ENCODE data around the gene RECQL.
"Not testable (repeated sequence)": the region's sequence is repeated elsewhere in the genome, so short reads cannot be mapped to it uniquely, and the experiment has no call there.

Gene RECQL

DNA sequence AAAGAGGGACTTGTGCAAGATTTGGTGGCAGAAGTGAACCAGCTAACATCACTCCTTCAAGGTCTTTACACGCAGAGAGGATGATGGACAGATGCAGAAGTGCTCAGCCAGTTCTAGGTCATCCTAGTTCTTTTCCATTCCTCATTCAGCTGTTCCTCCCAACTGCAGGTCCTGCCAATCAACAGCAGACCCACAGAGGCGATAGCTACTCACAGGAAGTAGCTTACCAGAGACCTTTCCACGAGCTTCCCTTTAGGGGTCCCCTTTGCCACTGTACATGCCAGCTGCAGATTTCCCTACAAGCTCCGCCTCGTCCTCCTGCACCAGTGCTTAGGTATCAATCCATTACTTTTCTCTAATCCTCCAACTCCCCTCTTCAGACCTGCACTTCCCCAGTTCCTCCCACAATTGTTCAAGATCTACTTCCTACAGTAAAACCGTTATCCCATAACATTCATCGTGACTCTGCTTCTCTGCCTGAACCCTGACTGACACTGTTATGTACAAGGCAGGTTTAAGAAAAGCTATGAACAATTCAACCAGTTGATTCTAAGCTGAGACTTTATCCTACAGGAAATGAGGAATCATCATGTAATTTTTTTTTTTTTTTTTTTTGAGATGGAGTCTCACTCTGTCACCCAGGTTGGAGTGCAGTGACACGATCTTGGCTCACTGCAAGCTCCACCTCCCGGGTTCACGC, 22.5 kb downstream of the RECQL start:
- TF ChIP-seq, protein P1, sequence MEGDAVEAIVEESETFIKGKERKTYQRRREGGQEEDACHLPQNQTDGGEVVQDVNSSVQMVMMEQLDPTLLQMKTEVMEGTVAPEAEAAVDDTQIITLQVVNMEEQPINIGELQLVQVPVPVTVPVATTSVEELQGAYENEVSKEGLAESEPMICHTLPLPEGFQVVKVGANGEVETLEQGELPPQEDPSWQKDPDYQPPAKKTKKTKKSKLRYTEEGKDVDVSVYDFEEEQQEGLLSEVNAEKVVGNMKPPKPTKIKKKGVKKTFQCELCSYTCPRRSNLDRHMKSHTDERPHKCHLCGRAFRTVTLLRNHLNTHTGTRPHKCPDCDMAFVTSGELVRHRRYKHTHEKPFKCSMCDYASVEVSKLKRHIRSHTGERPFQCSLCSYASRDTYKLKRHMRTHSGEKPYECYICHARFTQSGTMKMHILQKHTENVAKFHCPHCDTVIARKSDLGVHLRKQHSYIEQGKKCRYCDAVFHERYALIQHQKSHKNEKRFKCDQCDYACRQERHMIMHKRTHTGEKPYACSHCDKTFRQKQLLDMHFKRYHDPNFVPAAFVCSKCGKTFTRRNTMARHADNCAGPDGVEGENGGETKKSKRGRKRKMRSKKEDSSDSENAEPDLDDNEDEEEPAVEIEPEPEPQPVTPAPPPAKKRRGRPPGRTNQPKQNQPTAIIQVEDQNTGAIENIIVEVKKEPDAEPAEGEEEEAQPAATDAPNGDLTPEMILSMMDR (conservative IDR thresholded peaks at IDR 0.05; ENCODE audit: low read depth, low read length) = no peak
- DNase-seq (ENCODE audit: low read depth) = no peak
- no peak overlapping the region for H3K4me3 ChIP-seq (ENCODE audit: low read length)

DNA sequence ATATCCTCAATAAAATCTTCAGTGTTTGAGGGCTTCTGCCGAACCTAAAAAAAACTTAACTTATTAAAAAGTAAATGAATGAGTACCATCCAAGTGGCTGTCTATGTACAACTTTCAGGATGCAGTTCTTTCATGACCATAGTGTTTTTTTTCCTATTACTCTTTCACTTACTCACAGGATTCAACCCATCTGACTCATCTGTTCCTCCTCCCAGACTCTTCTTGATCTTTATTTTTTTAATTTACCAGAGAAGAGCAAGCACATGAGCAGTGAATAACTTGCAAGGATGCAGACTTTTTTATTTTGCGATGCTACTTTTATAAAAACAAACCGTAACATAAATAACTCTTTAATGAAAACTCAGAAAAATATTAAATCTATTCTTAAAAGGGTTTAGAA, 24.5 kb downstream of the RECQL start:
- no peak for DNase-seq (ENCODE audit: low read depth)
- H3K4me3 ChIP-seq (ENCODE audit: low read length) = no peak overlapping the region
- TF ChIP-seq, protein P1 (conservative IDR thresholded peaks at IDR 0.05; ENCODE audit: low read depth, low read length) = no peak

DNA sequence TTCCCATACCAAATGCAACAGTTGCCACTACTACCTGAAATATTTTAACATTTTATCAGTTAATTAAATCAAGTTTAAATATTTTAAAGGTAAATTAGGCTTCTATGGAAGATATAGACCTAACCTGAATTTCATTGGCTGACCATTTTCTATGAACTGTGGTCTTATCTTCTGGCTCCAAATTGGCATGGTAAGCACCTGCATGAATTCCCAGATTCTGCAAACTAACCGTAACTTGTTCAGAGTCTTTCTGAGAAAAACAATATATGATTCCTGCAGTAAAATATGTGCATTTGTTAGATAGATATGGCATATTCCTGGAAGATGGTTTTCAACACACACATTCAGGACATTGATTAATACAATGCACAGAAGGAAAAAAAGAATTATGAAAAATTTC, 25.9 kb downstream of the RECQL start:
- no peak overlapping the region for H3K4me3 ChIP-seq (ENCODE audit: low read length)
- TF ChIP-seq, protein P1 (conservative IDR thresholded peaks at IDR 0.05; ENCODE audit: low read depth, low read length) = no peak

DNA sequence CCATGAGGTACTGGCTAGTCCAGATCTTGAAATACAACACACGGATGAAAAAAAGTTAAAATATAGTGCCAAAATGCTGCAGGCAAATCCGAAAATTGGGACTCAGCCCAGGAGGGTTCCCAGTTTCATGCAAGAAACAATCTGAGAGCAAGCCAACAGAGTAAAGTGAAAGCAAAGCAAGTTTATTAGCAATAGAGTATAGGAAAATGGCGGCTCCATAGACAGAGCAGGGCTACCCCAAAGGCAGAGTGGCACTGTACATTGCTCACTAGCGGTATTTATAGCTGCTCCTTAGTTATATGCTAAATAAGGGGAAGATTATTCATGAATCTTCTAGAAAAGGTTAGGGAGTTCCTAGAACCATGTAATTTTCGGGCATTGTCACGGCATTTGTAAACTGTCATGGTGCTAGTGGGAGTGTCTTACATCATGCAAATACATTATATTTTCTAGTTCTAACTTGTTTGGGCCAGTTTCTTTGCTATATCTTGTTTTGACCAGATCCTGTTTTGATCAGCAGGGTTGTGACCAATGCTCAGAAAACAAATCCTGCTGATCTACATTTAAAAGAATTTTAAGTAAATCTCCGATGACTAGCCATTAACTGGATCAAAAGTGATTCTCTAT, 29.1 kb downstream of the RECQL start:
- H3K4me3 ChIP-seq (ENCODE audit: low read length) = no peak overlapping the region
- TF ChIP-seq, protein P1 (conservative IDR thresholded peaks at IDR 0.05; ENCODE audit: low read depth, low read length) = no peak
- no peak for DNase-seq (ENCODE audit: low read depth)

More for the DNA sequence above, 25.9 kb downstream of the RECQL start:
- DNase-seq (ENCODE audit: low read depth) = no peak

DNA sequence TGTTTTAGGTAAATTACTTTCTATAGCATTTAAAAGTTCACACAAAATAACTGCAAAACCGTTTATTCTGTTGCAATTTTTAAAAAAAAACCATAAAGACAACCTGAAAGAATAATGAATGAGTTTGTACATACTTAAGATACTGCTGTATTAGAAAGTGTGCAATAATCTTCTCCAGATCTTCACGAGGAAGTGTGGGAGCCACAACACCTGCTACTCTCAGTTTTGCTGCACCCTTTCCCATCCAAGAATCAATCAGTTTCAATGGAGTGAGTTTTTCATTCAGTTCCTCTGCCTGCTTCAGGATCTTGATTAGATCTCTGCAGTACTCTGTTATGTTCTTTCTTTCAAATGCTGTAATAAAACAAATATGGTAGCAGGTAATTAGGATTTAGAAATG, 30.1 kb downstream of the RECQL start:
- TF ChIP-seq, protein P1 (conservative IDR thresholded peaks at IDR 0.05; ENCODE audit: low read depth, low read length) = no peak
- no peak overlapping the region for H3K4me3 ChIP-seq (ENCODE audit: low read length)
- DNase-seq (ENCODE audit: low read depth) = no peak

DNA sequence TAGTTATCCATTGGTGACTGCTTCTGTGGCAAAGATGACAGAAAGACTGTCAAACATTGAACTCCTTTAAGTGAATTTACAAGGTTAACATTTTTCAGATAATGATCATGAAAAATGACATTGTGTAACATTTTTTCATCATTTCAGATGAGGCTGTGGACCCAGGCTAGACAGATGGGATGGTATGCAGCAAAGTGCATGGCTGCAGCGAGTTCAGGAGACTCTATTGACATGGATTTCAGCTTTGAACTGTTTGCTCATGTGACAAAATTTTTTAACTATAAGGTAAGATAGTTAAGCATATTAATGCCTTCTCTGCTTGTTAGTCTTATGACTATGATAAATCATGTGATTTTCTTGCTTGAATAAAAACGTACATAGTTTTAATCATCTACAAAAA, 34.1 kb downstream of the RECQL start:
- DNase-seq (ENCODE audit: low read depth); H3K4me3 ChIP-seq (ENCODE audit: low read length): not testable (repeated sequence)

DNA sequence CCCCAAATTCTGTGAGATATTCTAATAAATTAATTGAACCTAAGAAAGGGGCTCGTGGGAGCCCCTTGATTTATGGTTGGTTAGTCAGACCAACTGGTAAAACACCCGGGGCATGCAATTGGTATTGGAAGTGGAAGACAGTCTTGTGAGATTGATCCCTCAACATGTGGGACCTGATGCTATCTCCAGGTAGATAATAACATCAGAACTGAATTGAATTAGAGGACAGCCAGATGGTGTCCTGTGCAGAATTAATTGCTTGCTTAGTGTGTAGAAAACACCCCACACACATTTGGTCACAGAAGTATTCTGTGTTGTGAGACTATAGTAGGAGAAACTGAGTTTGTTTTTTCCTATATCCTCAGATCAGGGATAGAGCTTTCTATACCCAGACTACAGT, 42.0 kb downstream of the RECQL start:
- TF ChIP-seq, protein P1 (conservative IDR thresholded peaks at IDR 0.05; ENCODE audit: low read depth, low read length) = no peak

More for the DNA sequence above, 42.0 kb downstream of the RECQL start:
- no peak for DNase-seq (ENCODE audit: low read depth)
- H3K4me3 ChIP-seq (ENCODE audit: low read length) = no peak overlapping the region
